NB4 (cell line): ENCODE results near the gene ADARB2.

Experiments
- DNase-seq: peaks from one replicate; pipeline ENCODE4 v3.0.0; 2010; ENCODE audit warnings: low read depth
- H3K4me3 ChIP-seq: one replicate; pipeline ENCODE4 v1.5.1; 2011; ENCODE audit warnings: mild to moderate bottlenecking, low read depth, low read length, moderate library complexity
- MYC ChIP-seq: IDR thresholded peaks from 2 replicates; pipeline ENCODE4 v1.6.1; 2011; ENCODE audit warnings: low read depth, low read length
- POLR2A ChIP-seq: IDR thresholded peaks from 2 replicates; pipeline ENCODE4 v1.6.1; 2011; ENCODE audit warnings: mild to moderate bottlenecking; ENCODE audit not compliant: insufficient read length; ENCODE audit errors: extremely low read depth
- TF ChIP-seq, protein P1 (sequence below): IDR thresholded peaks from 2 replicates; pipeline ENCODE4 v1.6.1; 2011; ENCODE audit warnings: low read depth, low read length
- TF ChIP-seq, protein P2 (sequence below): IDR thresholded peaks from one replicate; pipeline ENCODE4 v1.5.1; 2012; ENCODE audit warnings: low read depth, low read length

Gene ADARB2

DNA sequence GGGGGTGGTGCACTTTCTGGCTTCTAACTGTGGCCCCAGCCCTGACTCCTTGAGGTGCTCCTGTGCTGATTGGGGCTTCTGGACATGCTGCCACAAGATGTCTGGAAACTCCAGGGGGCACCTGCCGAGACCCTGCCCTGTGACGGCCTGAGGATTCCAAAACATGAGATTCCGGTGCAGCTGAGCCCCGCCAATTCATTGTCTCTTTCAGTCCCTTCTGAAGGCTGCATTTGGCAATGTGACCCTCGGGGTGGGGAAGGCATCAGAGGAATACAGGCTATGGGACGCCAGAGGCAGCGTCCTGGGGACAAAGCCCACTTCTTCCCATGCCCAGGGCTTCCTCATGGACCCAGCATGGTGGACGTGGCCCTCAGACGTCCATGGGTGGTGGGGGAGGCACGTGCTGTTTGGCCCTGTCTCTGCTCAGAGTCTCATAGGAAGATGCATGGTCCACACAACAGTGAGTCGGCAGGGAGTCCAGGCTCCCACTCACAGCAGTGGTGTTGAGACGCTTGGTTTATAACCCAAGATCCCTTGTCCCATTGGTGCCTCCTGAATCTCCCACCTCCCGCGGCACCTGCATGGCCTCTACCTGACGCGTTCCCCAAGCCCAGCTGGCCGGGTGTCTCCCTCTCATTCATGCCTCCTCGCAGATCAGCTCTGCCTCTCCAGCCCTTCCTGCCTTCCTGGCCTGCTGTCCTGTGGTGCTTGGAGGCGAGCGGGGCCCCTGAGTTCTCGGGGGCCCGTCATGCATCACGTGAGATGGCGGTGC, 551.2 kb downstream of the ADARB2 start:
- H3K4me3 ChIP-seq = no peak overlapping the region
- no peak for DNase-seq
- TF ChIP-seq, protein P1, sequence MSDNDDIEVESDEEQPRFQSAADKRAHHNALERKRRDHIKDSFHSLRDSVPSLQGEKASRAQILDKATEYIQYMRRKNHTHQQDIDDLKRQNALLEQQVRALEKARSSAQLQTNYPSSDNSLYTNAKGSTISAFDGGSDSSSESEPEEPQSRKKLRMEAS = no peak
- TF ChIP-seq POLR2A = no peak
- TF ChIP-seq, protein P2, sequence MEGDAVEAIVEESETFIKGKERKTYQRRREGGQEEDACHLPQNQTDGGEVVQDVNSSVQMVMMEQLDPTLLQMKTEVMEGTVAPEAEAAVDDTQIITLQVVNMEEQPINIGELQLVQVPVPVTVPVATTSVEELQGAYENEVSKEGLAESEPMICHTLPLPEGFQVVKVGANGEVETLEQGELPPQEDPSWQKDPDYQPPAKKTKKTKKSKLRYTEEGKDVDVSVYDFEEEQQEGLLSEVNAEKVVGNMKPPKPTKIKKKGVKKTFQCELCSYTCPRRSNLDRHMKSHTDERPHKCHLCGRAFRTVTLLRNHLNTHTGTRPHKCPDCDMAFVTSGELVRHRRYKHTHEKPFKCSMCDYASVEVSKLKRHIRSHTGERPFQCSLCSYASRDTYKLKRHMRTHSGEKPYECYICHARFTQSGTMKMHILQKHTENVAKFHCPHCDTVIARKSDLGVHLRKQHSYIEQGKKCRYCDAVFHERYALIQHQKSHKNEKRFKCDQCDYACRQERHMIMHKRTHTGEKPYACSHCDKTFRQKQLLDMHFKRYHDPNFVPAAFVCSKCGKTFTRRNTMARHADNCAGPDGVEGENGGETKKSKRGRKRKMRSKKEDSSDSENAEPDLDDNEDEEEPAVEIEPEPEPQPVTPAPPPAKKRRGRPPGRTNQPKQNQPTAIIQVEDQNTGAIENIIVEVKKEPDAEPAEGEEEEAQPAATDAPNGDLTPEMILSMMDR = no peak
- no peak for TF ChIP-seq MYC

DNA sequence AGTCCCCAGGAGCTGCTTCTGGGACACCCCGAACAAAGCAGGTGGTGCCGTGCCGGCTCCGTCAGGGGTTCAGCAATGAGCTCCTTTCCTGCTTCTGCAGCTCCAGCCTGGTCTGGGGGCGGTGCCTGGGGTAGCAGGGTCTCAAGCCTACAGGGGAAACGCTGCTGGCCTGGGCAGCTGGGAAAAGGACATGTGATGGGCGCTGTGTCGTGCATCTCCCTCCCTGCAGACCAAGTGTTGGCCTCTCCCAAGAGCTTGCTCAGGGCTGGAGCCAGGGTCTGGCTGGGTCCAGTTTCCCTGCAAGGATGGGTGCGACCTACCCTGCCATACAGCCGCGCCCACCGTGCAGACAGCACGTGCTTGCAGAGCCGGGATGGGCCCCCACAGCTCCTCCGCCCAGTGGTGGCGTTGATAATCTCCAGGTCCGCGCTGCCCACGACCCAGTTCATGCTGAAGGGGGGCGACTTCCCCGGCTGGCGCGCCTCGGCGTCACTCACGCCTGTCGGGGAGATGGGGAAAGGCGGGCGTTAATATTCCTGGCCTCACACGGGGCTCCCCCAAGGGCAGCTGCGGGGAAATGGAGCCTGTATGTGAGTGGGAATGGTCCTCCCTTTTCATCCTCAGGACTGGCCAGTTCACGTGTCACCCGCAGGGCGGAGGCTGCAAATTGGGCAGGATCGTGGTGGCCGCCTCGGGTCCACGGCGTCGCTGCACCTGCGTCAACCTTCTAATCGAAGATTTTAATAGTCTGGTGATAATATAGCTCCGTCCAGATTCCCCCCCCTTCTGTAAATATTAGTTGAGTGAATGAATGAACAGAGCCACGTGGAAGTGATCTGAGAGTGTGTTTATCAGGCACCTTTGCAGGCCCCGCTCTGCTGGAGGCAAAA, 552.5 kb downstream of the ADARB2 start:
- DNase-seq = no peak
- TF ChIP-seq, protein P1 = no peak
- TF ChIP-seq, protein P2 = no peak
- TF ChIP-seq MYC (no peak), POLR2A (no peak)
- no peak overlapping the region for H3K4me3 ChIP-seq

DNA sequence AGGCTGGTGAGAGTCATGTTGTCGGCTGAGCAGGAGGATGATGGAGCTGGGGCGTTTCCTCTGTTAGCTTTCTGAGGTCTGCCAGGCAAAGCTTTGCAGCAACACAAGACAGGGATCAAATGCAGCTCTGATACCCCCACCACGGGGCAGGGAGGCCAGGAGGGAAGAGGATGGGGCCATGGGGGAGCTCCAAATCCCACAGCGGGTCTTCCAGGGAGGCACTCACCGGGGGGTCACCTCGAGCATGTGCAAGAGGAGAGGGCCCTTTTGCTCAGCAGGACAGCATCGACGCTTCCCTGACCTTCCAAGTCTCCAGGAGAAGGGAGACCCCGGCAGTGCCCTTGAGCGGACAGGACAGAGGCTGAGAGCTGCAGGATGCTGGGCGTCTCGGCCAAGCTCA, 553.6 kb downstream of the ADARB2 start:
- DNase-seq = no peak
- no peak overlapping the region for H3K4me3 ChIP-seq
- TF ChIP-seq POLR2A (no peak), MYC (no peak)
- TF ChIP-seq, protein P2 = no peak
- TF ChIP-seq, protein P1 = no peak

DNA sequence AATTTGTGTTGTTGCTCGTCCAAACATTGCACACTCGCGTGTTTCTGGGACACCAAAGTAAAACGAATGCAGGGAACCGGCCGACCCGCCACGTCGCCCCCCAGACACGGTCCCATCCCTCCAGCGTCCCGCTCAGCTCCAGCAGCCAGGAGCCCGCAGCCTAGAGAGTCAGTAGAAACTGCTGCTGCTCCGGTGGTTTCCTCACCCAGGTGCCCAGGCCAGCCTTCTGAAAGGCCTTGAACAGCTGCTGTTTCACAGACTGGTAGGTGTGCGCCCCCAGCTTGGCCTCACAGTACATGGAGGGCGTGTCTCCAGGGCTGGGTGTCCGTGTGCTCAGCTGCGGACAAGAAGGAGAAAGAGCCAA, 554.3 kb downstream of the ADARB2 start:
- no peak for DNase-seq
- H3K4me3 ChIP-seq = no peak overlapping the region
- TF ChIP-seq POLR2A (no peak), MYC (no peak)
- TF ChIP-seq, protein P2 = no peak
- TF ChIP-seq, protein P1 = no peak

DNA sequence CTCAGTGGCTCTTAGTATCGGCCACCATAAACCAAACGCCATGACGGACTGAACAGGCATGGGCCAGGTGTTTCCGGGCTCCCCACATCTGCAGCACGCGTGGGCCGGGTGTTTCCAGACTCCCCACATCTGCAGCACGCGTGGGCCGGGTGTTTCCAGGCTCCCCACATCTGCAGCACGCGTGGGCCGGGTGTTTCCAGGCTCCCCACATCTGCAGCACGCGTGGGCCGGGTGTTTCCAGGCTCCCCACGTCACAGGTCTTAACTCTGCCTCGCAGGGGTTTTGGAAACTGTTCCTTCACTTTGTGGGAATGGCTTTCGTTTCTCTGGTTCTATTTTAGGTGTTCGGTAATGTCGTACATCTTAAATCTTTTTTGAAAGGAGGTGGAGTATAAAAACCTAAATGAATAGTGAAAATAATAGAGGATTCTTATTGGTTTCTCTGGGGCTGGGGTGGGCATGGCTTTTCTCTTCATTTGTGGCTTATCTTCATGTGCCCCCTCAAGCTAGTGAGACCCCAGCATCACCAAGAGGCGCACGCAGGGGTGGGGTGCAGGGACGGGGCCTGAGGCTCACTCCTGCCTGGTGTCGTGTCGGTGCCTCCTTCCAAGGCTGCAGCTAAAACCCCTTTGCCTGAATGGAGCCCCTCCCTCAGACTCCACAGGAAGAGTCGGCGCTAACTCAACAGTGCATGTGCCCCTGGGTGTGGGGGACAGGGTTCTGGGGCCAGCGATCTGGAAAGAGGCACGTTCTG, 554.9 kb downstream of the ADARB2 start:
- TF ChIP-seq, protein P2 = no peak
- TF ChIP-seq, protein P1 = no peak
- TF ChIP-seq MYC (no peak), POLR2A (no peak)

More for the DNA sequence above, 554.9 kb downstream of the ADARB2 start:
- no peak for DNase-seq
- H3K4me3 ChIP-seq = no peak overlapping the region
